Suppressor macrophage treated with lipopolysaccharide for 4 hours (primary cell): ENCODE data around the gene PTPRO.
"Not testable (repeated sequence)": the region's sequence is repeated elsewhere in the genome, so short reads cannot be mapped to it uniquely, and the experiment has no call there.

Source experiments
- DNase-seq: peaks from one replicate; pipeline ENCODE4 v3.0.0-alpha.2; 2020

The PTPRO gene

DNA sequence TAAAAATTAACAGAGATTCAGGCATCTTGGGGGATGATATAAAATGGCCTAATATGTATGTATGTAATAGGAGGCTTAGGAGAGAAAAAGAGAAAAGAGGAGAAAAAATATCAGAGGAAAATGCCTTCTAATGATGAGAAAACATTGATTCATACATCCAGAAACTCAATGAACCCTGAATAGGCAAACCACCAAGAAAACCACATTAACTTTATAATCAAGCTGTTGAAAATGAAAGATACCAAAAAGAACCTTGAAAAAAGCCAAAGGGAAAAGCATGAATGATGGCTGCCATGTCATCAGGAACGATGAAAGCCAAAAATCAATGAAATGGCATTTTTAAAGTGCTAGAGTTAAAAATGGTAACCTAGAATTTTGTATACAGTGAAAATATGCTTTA, 286.6 kb downstream of the PTPRO start:
- DNase-seq = no peak

DNA sequence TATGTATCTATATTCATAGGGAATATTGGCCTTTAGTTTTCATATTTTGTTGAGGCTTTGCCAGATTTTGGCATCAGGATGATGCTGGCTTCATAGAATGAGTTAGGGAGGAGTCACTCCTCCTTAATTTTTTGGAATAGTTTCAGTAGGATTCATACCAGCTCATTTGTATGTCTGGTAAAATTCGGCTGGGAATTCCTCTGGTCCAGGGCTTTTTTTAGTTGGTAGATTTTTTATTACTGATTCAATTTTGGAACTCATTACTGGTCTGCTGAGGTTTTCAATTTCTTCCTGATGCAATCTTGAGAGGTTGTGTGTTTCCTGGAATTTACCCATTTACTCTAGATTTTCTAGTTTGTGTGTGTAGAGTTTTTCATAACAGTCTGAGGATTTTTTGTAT, 291.7 kb downstream of the PTPRO start:
- no peak for DNase-seq

DNA sequence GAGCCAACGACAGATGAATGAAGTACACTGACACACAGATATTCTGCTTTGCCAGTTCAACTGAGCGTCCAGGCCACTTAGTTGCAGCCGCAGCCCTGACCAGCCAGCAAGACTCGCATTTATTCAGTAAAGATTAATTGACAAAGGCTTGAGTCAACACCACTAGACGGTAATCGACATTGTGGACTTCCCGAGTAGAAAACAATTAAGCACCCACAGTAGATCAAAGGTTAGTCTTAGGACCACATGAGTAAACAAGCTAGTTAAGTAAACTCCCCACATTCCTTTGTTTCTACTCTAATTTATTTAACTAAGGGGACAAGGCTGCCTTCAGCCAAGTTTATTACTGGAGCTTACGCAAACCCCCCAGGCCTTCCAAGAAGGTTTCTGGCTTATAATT, 294.2 kb downstream of the PTPRO start:
- DNase-seq = not testable (repeated sequence)

DNA sequence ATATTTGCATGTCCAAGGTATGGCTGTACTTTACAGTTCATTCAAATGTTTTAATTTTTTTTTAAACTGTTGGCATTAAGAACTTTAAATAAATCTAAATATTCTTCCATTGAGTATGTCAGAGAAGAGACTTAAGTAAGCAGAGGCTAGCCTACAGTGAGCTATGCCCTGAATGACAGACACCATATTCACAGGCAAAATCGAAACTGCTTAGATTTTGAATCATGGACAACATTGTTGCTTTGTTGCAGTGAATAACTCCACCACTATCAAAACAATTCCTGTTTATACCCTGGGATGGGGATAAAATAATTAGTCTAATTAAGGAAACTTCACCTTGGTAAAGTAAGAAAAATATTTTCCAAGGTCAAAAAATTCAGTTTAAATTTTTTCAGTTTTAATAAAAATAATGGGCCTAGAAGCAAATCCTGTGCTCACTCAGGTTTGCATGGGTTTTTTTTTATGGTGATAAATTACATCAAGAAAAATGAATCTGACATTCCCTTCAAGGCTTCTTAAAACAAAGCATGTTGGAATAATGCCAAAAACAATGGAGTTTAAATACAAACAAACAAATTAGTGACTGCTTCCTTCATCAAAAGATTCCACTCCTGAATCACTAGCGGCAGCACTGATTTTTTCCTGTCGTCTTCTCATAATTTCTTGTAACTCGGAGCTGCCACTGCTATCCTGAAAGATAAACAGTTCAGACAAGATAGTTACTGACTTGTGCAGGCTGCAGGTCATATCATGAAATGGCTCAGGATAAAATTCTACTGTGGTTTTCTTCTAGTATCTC, 298.6 kb downstream of the PTPRO start:
- DNase-seq = no peak

DNA sequence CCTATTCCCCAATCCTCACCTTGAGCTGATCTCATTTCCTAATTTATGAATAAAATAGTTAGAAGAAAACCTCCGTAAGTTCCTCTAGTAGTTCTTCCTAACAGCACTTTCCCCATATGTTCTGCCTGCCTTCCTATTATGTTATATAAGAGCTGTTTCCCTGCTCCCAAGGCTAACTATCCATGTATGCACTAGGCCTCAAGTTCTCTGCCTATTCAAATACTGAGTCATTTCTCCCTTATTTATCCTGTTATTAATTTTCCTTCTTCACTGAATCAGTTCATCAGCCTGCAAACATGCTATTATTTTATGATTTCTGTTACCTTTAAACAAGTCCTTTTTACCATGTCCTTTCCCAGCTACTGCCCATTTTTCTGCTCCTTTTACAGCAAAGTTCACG, 302.8 kb downstream of the PTPRO start:
- no peak for DNase-seq

DNA sequence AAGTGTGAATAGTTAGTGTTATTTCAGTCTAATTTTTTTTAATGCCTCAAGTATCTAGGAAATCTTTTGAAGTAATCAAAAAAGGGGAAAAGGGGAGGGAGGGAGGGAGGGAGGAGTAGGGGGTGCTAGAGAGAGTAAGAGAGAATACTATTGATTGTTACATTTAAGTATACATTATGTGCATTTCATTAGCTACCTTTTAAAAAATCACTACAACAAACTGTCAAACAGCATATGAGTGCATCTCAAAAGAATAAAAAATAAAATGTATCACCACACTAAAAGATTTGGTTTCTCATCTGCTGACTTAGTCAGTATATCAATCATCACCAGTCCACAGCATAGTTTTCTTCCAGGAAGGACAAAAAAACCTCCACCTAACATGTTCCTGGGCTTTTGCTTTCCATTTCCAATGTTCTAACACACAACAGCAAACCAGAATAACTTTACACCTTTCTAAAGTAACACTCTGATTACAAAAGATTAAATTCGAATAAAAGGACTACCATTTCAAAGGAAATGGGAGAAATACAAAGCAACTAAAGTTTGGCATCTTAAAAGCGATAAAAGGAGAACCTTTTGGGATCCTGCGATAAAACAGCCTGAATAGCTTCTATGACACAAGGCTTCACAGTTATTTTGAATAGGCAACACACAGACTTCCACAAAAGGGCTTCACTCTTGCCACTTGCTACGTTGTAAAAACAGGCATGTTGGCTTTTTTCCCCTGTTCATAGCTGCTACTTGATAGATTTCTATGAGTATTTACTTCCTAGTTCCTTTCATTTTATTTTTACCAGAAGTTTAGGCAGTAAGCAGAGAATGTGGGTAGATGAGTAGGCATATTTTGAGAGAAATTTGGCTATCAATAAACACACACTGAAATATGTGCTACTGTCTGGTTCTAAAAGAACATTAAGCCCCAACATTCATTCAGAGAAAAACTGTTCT, 306.0 kb downstream of the PTPRO start:
- peak; percentile 26 for DNase-seq

DNA sequence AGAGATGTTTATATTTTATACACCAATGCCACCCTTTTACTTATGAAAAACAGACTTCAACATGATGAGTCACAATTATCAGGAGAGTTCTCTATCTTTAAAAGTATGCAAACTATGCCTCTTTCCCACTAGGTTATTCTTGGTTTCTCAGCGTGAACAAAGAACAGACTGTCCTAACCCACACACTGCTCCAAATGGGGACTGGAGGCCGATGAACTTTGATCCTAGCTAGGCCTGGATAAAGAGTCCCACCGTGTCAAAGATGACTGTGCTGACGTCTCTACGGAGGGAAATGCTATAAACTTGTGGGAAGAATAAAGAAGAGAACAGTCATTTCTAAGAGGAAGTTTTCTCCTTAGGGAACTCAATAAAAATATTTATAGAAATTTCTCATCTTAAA, 306.8 kb downstream of the PTPRO start:
- DNase-seq = peak; percentile 80

DNA sequence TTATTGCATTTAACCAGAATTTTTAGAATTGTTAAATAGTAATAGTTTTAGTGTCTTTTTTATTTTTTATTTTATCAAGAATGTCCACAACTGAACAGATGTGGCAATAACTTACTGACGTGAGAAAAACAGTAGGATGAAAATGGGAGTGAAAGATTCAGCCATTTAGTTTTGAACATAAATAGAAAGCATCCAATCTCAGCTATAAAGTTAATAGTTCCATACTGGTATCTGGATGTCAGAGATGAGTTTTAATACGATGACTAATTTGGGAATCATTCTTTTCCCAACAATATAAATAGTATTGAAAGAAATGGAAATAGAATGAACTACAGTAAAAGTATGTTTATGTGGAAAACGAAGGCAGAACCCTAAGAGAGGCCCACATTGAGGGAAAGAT, 307.5 kb downstream of the PTPRO start:
- no peak for DNase-seq

DNA sequence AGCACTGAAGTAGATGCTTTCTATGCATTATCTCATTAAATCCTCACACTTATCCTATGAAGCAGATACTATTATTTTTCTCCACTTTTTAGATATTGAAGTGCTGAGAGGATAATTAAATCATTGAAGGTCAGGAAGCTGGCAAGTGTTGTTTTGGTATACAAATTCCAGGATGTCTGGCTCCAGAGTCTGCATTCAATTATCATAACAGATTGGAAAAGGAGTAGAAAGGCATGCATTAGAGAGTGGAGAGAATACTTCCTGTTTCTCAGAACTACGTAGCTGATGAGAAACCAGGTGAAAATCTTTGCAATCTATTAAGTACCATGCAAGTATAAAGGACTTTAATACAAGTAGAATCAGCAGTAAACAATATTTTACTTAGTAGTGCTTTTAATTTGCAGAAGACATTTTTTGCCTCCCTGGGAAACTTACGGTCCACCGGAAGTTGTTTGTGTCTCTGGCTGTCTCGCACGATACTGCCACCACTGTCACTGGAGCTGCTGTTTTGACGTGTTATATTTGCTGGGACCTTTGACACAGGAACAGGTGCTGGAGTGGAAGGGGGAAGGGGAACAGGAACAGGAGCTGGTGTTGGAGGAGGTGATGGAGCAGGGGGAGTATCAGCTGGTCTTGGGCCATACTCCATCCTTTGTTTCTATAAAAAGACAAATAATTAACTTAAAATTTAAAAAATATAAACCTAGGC, 308.9 kb downstream of the PTPRO start:
- no peak for DNase-seq

DNA sequence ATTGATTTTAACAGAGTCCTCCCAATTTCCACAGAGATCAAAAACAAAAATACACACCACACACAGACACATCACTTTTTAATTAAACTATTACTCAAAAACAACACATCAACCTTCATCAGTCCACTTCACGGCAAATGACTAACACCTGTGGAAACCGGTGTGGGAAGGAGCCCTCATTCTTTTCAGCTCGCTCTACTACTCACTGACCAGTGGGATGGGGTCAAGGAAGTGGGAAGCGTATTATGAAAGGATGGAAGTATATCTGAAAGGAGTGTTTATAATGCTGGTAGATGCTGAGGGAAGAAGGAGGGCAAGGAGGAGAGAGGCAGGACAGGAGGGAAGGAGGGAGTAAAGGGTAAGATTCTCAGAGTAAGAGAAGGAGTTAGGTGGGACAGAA, 310.4 kb downstream of the PTPRO start:
- no peak for DNase-seq

DNA sequence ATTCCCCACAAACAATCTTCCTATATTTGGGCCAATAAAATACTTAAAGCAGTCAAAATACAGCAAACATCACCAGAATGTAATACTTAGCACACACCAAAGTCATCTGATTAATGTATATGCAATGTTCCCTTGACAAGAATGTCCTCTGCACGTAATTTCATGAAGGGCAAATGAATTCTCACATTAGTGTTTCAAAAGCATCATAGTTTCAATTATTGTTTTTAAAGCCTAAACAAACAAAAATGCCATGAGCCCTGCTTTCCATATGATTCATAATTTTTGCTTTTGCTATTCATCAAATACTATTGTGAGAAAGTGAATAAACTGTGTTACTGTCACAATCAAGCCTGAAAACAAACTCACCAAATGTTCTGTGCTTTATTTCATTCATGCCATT, 310.9 kb downstream of the PTPRO start:
- DNase-seq = no peak

DNA sequence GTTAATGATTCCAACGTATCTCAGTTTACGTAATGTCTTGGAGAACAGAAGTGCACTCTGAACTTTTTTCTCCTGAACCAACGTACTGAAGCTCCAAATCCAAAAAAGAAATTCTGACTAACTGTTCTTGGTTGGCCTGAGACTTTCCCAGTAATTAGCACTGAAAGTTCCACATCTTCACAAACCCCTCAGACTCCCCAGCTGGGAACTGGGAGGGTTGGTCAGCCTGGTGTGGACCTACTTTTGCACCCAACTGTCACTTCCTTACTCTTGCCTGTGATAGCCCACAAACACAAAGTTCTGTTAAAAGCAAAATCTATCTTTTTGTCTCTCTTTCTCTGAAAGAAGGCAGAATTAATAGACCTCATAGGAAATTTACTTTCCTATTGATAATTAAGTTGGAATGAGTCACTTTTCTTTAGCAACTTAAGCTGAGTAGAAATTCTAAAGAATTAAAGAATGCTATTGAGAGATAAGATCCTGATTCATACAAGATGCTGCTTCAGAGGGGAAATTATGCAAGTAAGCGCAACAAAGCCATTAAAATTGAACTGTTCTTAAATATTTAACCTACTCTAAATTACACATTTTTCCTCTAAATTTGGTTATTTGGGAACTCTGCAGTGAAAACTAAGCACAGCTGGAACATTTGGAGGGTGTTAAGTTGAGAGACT, 311.8 kb downstream of the PTPRO start:
- DNase-seq = no peak

DNA sequence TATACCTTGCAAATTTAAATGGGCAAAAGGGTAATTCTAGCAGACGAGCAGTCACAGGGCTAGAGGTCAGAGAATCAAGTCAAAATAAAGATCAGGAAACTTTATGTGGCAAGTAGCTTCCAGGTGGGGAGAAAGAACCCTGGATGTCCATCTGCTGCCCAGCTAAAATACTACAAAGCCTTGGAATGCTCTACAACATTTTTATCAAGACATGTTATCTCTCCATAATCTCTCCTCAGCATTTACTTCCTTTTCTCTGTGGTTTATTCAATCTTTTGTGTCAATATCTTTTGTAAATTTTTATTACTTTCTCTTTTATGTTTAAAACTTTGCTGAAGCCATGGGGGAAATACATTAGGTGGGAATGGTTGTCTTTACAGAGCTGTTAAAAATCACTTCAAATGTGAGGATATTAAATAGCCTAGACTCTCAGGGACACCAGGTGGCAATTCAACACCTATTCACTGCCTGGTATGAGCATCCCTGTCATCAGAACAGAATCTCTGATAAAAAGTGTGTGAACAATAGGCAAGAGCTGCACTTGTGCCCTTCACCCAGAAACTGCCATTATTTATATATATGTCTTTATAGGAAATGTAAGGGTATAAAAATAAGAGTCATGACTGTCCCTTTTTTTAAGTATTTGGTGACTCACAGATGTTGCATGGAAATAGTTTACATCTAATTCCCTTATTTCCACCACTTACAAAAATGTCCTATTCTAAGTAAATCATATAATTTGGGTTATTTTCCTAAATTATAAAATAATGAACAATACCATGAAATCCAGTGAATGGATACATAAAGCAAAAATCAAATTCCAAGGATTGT, 314.0 kb downstream of the PTPRO start:
- DNase-seq = no peak

DNA sequence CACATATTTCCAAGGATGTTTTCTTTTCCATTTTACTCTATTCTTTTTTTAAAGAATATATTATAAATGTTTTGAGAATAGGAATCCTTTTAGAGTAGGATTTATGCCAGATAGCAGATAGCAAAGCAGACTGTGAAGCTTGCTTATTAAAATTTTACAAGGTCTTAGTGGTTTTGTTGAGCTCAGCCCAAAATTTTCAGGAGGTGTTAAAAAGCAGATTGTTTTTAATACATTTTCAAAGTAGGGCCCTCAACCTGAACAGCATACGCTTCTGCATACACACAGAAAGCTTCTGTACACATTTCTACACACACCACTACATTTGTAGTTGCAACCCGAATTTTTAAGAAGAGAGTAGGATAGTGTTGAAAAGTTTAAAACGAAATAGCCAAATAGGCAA, 315.9 kb downstream of the PTPRO start:
- no peak for DNase-seq

DNA sequence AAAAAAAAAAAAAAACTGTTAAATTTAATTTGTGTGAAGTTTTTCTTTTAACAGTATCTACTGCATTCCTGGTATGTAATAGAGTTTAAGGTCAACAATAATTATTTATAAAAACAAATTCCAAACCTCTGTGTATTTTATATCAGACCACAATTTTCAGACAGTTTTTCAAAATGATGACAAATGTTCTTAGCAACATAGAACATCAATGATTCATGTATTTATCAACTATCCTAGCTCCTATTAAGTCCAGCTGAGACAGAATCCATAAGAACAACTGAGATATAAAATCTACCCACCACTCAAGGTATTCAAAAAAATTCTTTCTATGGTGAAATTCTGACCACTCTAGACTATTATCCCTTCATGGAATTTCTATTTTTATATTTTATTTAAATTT, 322.4 kb downstream of the PTPRO start:
- DNase-seq = no peak

DNA sequence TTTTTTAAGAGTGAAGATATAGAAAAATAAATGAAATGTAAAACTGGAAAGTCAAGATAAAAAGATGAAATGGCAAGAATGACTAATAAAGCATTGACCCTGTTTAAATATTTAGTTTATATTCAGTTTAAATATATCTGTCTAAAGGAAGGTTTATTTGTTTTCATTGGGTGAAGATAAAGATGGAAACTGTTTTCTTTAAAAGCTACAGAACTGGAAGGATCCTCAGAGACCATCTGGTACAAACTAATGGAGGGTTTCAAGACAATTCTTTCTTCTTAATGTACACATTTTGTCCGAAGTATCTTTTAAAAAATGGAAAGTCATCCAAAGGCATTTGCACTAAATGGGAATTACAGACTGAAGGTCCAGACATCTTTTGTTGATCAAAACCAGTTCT, 324.3 kb downstream of the PTPRO start:
- DNase-seq = no peak
